UCSD-AML1 (cell line): ENCODE data around the gene ZNF792.
"Not testable (repeated sequence)": the region's sequence is repeated elsewhere in the genome, so short reads cannot be mapped to it uniquely, and the experiment has no call there.

Experiments used
- DNase-seq: peaks from one replicate; lab custom pipeline; 2025; ENCODE audit not compliant: unreplicated experiment; lab: John Stamatoyannopoulos, UW

ZNF792 gene

DNA sequence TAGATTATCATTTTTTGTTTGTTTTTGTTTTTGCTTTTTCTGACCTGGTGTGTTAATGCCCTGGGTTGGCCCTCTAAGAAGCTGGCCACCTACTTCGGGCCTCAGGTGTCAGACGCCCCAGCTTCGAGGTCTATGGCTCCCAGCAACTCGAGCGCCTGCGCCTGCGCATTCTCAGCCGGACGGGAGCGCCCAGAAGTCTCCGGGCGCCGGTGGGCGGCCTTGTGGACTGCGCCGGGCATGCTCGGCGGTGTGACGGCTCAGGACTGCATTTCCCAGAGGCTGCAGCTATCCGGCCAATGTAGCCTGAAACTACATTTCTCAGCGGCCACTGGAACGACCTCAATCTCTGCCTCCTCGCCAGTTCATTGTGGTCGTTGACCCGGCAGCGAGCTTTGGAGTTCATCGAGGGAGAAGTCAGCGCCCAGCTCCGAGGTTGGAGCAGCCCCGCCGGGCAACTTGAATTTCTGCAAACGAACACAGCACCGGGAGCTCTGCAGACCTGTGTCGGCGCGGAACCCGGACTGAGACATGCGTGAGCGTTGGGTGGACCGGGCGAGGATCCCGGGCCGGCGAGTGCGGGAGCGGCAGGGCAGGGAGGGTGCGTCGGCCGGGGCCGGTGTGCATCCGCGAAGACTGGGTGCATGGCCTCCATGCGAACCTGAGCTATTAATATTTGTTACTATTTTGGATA is 37.2 kb downstream of the ZNF792 start, which contains the start of gene ZNF30:
Gene ZNF30 (plus strand): TSS at position 219 of the 691 bp plus-strand sequence. CDS start 3,045 bp downstream, outside the sequence.
- peak; percentile 92 for DNase-seq

DNA sequence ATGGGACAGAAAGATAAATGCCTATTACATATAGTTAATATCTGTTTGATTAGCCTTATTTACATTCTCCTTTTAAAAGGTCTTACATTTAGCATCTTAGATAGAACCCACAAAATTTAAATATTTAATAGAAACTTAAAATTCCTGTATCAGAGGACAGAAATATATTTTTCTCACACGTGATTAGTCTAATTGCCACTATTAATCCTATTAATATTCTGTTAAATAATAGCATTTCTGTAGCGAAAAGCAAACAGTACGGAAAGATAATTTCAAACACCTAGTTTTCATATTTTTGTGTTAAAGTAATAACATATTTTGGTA is 37.7 kb downstream of the ZNF792 start:
- no peak for DNase-seq

DNA sequence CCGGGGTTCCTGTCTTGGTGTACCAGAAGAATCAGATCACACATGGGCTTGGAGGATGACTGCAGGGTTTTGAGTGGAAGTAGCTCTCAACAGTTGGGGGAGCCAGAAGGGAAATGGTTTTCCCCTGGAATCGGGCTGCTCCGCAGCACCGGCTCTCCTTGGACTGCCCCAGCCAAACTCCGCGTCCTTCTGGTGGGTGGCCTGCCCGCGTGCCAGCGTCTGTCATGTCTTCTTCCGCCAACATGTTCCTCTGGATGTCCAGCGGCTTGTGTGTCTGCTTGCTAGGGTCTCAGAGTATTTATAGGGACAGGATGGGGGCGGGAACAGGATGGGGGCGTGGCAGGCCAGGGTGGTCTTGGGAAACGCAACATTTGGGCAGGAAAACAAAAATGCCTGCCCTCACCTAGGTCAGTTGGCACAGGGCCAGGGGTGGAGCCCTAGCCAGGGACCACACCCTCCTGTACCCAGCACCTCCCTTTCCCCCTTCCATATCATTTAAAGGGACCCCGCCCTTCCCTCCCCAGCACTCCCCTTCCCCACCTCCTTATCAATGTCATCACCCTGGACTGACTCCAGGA is 38.7 kb downstream of the ZNF792 start:
- no peak for DNase-seq

DNA sequence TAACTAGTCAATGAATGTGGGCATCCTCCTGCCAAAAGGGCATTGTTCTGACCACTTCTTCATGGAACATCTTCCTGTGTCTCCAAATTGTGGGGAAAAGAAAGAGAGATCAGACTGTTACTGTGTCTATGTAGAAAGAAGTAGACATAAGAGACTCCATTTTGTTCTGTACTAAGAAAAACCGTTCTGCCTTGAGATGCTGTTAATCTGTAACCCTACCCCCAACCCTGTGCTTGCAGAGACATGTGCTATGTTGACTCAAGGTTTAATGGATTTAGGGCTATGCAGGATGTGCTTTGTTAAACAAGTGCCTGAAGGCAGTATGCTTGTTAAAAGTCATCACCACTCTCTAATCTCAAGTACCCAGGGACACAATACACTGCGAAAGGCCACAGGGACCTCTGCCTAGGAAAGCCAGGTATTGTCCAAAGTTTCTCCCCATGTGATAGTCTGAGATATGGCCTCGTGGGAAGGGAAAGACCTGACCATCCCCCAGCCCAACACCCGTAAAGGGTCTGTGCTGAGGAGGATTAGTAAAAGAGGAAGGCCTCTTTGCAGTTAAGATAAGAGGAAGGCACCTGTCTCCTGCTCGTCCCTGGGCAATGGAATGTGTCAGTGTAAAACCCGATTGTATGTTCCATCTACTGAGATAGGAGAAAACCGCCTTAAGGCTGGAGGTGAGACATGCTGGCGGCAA is 43.8 kb downstream of the ZNF792 start:
- not testable (repeated sequence) for DNase-seq

DNA sequence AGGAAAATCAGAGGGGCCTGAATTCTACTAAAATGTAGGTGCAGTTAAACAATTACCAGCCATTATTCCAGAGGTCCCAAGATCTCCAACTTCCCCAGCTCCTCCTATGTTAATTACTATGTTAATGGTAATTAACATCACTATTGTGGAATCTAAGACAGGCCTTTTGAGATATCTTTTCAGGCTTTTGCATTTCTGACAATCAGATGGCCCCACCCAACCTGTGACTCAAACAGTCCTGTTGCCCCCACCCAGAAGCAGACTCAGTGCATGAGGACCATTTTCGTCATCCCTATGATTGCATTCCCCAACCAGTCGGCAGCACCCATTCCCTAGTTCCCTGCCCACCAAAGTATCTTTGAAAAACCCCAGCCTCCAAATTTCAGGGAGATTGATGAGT is 45.8 kb downstream of the ZNF792 start:
- no peak for DNase-seq

DNA sequence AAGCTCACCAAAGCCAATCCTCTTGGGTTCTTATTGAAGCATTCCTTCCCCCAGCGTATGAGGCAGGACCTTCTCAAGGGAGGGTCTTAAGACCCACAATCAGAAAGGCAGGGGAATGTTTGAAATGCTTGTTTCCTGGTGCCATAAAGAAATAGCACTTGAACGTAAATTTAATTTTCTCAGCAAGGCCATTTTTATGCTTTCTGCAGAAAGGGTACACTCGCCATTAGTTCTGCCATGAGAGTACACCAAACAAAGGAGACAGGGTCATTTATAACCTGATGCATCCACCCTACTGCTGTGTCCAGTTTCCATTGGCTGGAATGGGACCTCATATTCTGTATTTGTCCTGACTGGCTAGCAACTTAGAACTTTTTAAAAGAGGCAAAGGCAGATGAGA is 46.9 kb downstream of the ZNF792 start:
- DNase-seq = not testable (repeated sequence)

DNA sequence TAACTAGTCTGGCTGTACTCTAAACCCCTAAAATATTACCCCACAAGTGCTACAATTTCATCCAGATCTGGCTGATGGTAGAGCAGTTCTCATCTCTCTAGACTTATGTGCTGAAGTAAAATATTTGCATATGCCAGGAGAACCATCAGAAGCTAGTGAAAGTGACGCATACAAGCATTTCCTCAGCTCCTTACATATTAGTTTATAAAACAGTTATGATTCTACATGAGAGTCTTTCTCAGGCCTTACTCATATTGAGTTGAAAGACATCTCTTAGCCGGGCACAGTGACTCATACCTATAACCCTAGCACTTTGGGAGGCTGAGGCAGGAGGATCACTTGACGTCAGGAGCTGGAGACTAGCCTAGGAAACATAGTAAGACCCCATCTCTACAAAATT is 53.3 kb downstream of the ZNF792 start:
- DNase-seq = no peak
